Putamen (tissue), 1 donor: ENCODE results near the gene GNPTAB.

Experiments used
- DNase-seq: peaks from one replicate; pipeline ENCODE4 v3.0.0-alpha.2; 2016; ENCODE audit warnings: low spot score

Gene GNPTAB

GRCh38 chr12:101804409-101804808, 26.4 kb downstream of the GNPTAB start:
- no peak for DNase-seq

- DNase-seq, result no peak
Observed at GRCh38 chr12:101803978-101804377, 26.8 kb downstream of the GNPTAB start.

- no peak for DNase-seq
Observed at GRCh38 chr12:101802486-101802885, 28.3 kb downstream of the GNPTAB start.

GRCh38 chr12:101799774-101800173, 31.0 kb downstream of the GNPTAB start:
- no peak for DNase-seq

- DNase-seq, result no peak
Observed at GRCh38 chr12:101795786-101796185, 35.0 kb downstream of the GNPTAB start.

- no peak for DNase-seq
Observed at GRCh38 chr12:101795013-101795412, 35.7 kb downstream of the GNPTAB start.

GRCh38 chr12:101794574-101794973, 36.2 kb downstream of the GNPTAB start:
- DNase-seq, result no peak

- no peak for DNase-seq
Observed at GRCh38 chr12:101793401-101793800, 37.4 kb downstream of the GNPTAB start.

- DNase-seq, result peak; percentile 17
Observed at GRCh38 chr12:101792046-101792931, 38.5 kb downstream of the GNPTAB start.

- no peak for DNase-seq
Observed at GRCh38 chr12:101789171-101789570, 41.6 kb downstream of the GNPTAB start.

GRCh38 chr12:101785671-101786070, 45.1 kb downstream of the GNPTAB start:
- no peak for DNase-seq

GRCh38 chr12:101784376-101784775, 46.4 kb downstream of the GNPTAB start:
- DNase-seq, result no peak

- DNase-seq, result no peak
Observed at GRCh38 chr12:101783838-101784237, 46.9 kb downstream of the GNPTAB start.

- DNase-seq, result no peak
Observed at GRCh38 chr12:101783150-101783549, 47.6 kb downstream of the GNPTAB start.

GRCh38 chr12:101782273-101782731, 48.5 kb downstream of the GNPTAB start:
- DNase-seq, result no peak

GRCh38 chr12:101781834-101782233, 48.9 kb downstream of the GNPTAB start:
- no peak for DNase-seq

- no peak for DNase-seq
Observed at GRCh38 chr12:101780599-101780998, 50.2 kb downstream of the GNPTAB start.

- no peak for DNase-seq
Observed at GRCh38 chr12:101779626-101780025, 51.1 kb downstream of the GNPTAB start.

- DNase-seq, result no peak
Observed at GRCh38 chr12:101779200-101779599, 51.6 kb downstream of the GNPTAB start.

- DNase-seq, result no peak
Observed at GRCh38 chr12:101777978-101778377, 52.8 kb downstream of the GNPTAB start.

GRCh38 chr12:101777485-101777884, 53.3 kb downstream of the GNPTAB start:
- no peak for DNase-seq

- no peak for DNase-seq
Observed at GRCh38 chr12:101775816-101776215, 54.9 kb downstream of the GNPTAB start.

- DNase-seq, result peak; percentile 67
Observed at GRCh38 chr12:101773650-101774162, 57.1 kb downstream of the GNPTAB start.
